NCI-H82 (cell line): ENCODE measurements around the gene SLC16A3.
"Not testable (repeated sequence)": the region's sequence is repeated elsewhere in the genome, so short reads cannot be mapped to it uniquely, and the experiment has no call there.

Experiments used
- DNase-seq: peaks from one replicate; lab custom pipeline; 2025; lab: John Stamatoyannopoulos, UW

Gene SLC16A3

GRCh38 chr17:82247182-82247823 lies 18.5 kb downstream of the SLC16A3 start:
- no peak for DNase-seq

GRCh38 chr17:82247856-82248671 lies 19.2 kb downstream of the SLC16A3 start:
- DNase-seq: no peak

- DNase-seq: no peak
Observed at GRCh38 chr17:82248815-82249674, 20.2 kb downstream of the SLC16A3 start.

GRCh38 chr17:82249896-82250581 lies 21.2 kb downstream of the SLC16A3 start:
- no peak for DNase-seq

- DNase-seq: no peak
Observed at GRCh38 chr17:82250868-82251500, 22.1 kb downstream of the SLC16A3 start.

- DNase-seq: no peak
Observed at GRCh38 chr17:82252511-82253178, 23.8 kb downstream of the SLC16A3 start.

GRCh38 chr17:82253179-82253544 lies 24.3 kb downstream of the SLC16A3 start:
- DNase-seq: no peak

GRCh38 chr17:82254096-82254495 lies 25.3 kb downstream of the SLC16A3 start:
- not testable (repeated sequence) for DNase-seq

- not testable (repeated sequence) for DNase-seq
Observed at GRCh38 chr17:82254746-82255145, 25.9 kb downstream of the SLC16A3 start.

- no peak for DNase-seq
Observed at GRCh38 chr17:82255402-82255972, 26.6 kb downstream of the SLC16A3 start.

- DNase-seq: no peak
Observed at GRCh38 chr17:82256242-82256885, 27.5 kb downstream of the SLC16A3 start.

GRCh38 chr17:82257473-82257872 lies 28.6 kb downstream of the SLC16A3 start:
- DNase-seq: peak; percentile 69

GRCh38 chr17:82258555-82258954 lies 29.7 kb downstream of the SLC16A3 start:
- DNase-seq: no peak

- not testable (repeated sequence) for DNase-seq
Observed at GRCh38 chr17:82259972-82260961, 31.4 kb downstream of the SLC16A3 start.

- no peak for DNase-seq
Observed at GRCh38 chr17:82262344-82262743, 33.5 kb downstream of the SLC16A3 start.

- no peak for DNase-seq
Observed at GRCh38 chr17:82263641-82264040, 34.8 kb downstream of the SLC16A3 start.

GRCh38 chr17:82266142-82266541 lies 37.3 kb downstream of the SLC16A3 start:
- DNase-seq: no peak

GRCh38 chr17:82267575-82268379 lies 38.9 kb downstream of the SLC16A3 start:
- DNase-seq: no peak
